SH-SY5Y (cell line): ENCODE data around the gene LRGUK.

Experiments used
- GATA2 ChIP-seq: IDR thresholded peaks from 2 replicates; pipeline ENCODE4 v1.6.1; 2011; ENCODE audit warnings: mild to moderate bottlenecking, low read depth, low read length
- GATA3 ChIP-seq: IDR thresholded peaks from 2 replicates; pipeline ENCODE4 v1.6.1; 2011; ENCODE audit warnings: low read depth, mild to moderate bottlenecking, low read length, moderate library complexity

- TF ChIP-seq GATA3 = no peak
- TF ChIP-seq GATA2 = no peak
Observed at GRCh38 chr7:134278502-134279153, 151.5 kb downstream of the LRGUK start.
